GM23248 (cell line): Measurements from ENCODE around the gene CDS2.

Experiments
- EZH2 ChIP-seq: fragments of 200-600 bp; sonication (generic); IDR thresholded peaks from 2 replicates; pipeline ENCODE4 v1.6.1; 2018; ENCODE audit warnings: antibody characterized with exemption, mild to moderate bottlenecking; ENCODE audit not compliant: insufficient read depth, poor library complexity, severe bottlenecking
- EZH2phosphoT487 ChIP-seq: fragments of 200-600 bp; sonication (generic); IDR thresholded peaks from 2 replicates; pipeline ENCODE4 v1.6.1; 2018; ENCODE audit warnings: antibody characterized with exemption, moderate library complexity, mild to moderate bottlenecking, low read depth; ENCODE audit not compliant: insufficient read depth

- no peak for TF ChIP-seq EZH2
- TF ChIP-seq EZH2phosphoT487, result no peak
Observed at GRCh38 chr20:5222919-5223634, 96.3 kb downstream of the CDS2 start.
